DND-41 (cell line): ENCODE results near the gene FKBP8.
A peak's percentile ranks its signal among the peaks of the same experiment; 100 is the strongest.

Experiments
- ATAC-seq: fragments of 200-7000 bp; cut with Tn5 transposase; 3 replicates; pipeline ENCODE4 v1.9.1; 2021; ENCODE audit warnings: low read depth; ENCODE audit not compliant: insufficient read depth
- DNase-seq: peaks from one replicate; pipeline ENCODE4 v3.0.0-alpha.2; 2020
- H2AFZ ChIP-seq: 2 replicates; pipeline ENCODE4 v1.6.0; 2012; ENCODE audit warnings: low read depth, low read length
- H3K27ac ChIP-seq: 2 replicates; pipeline ENCODE4 v1.5.1; 2012; ENCODE audit warnings: low read length, inconsistent platforms
- H3K27me3 ChIP-seq: fragments of 200-600 bp; sonication (generic); 2 replicates; pipeline ENCODE4 v1.6.0; 2012; ENCODE audit warnings: low read length, mild to moderate bottlenecking, inconsistent platforms; ENCODE audit not compliant: insufficient read depth, poor library complexity
- H3K36me3 ChIP-seq: 2 replicates; pipeline ENCODE4 v1.5.1; 2012; ENCODE audit warnings: low read length, inconsistent platforms; ENCODE audit not compliant: insufficient read depth
- H3K4me1 ChIP-seq: 2 replicates; pipeline ENCODE4 v1.5.1; 2012; ENCODE audit warnings: mild to moderate bottlenecking, low read length; ENCODE audit not compliant: insufficient read depth
- H3K4me2 ChIP-seq: 2 replicates; pipeline ENCODE4 v1.6.0; 2012; ENCODE audit warnings: mild to moderate bottlenecking, moderate library complexity, low read length, inconsistent platforms; ENCODE audit not compliant: insufficient read depth
- H3K4me3 ChIP-seq, 2 experiments: fragments of 200-600 bp in 1 of 2; shearing (Covaris generic) in 1 of 2; 2 replicates each; pipeline ENCODE4 v1.5.1; 2012 to 2016; ENCODE audit warnings: inconsistent platforms in 2 of 2, low read length in 2 of 2, mild to moderate bottlenecking in 2 of 2, low read depth in 1 of 2, moderate library complexity in 1 of 2
- H3K79me2 ChIP-seq: 2 replicates; pipeline ENCODE4 v1.6.0; 2012; ENCODE audit warnings: low read length, inconsistent platforms; ENCODE audit not compliant: insufficient read depth
- H3K9ac ChIP-seq: 2 replicates; pipeline ENCODE4 v1.6.0; 2012; ENCODE audit warnings: low read depth, mild to moderate bottlenecking, inconsistent platforms, low read length, moderate library complexity
- H3K9me3 ChIP-seq: 2 replicates; pipeline ENCODE4 v1.5.1; 2012; ENCODE audit warnings: low read length, moderate library complexity, mild to moderate bottlenecking, inconsistent platforms; ENCODE audit not compliant: insufficient read depth, severe bottlenecking
- H4K20me1 ChIP-seq: 2 replicates; pipeline ENCODE4 v1.6.0; 2012; ENCODE audit warnings: low read length; ENCODE audit not compliant: insufficient read depth
- CTCF ChIP-seq: IDR thresholded peaks from 2 replicates; pipeline ENCODE4 v1.5.1; 2012; ENCODE audit warnings: borderline replicate concordance, low read length, moderate library complexity, mild to moderate bottlenecking; ENCODE audit not compliant: poor library complexity, severe bottlenecking; ENCODE audit errors: extremely low read depth
- EZH2 ChIP-seq: IDR thresholded peaks from 3 replicates; pipeline ENCODE4 v1.6.1; 2012; ENCODE audit warnings: borderline replicate concordance, low read depth, mild to moderate bottlenecking, moderate library complexity, low read length, inconsistent platforms; ENCODE audit not compliant: severe bottlenecking

The FKBP8 gene

GRCh38 chr19:18519962-18520847 is 23.2 kb downstream of the FKBP8 start:
- peaks cover 66% of the 10 kb centered on the region for H3K79me2 ChIP-seq
- H3K4me2 ChIP-seq: peak overlapping the region; percentile 97
- ATAC-seq: no peak
- H3K4me3 ChIP-seq: peak overlapping the region; percentile 74 to 85
- peak overlapping the region; percentile 77 for H3K27ac ChIP-seq
- no peaks in the 10 kb centered on the region; the same call in 1 of the 2 replicates for H3K36me3 ChIP-seq
- H4K20me1 ChIP-seq: peaks cover 38% of the 10 kb centered on the region
- no peaks in the 10 kb centered on the region for H3K27me3 ChIP-seq
- H3K9ac ChIP-seq: peak overlapping the region; percentile 83
- H3K4me1 ChIP-seq: peaks cover 24% of the 10 kb centered on the region
- peak overlapping the region; percentile 77 for H2AFZ ChIP-seq
- DNase-seq: peak; percentile 67
- TF ChIP-seq EZH2 (no peak), CTCF (peak; percentile 84)
- no peaks in the 10 kb centered on the region for H3K9me3 ChIP-seq

GRCh38 chr19:18518639-18519038 is 24.7 kb downstream of the FKBP8 start:
- Histone ChIP-seq H3K36me3 (no peaks in the 10 kb centered on the region; the same call in 1 of the 2 replicates), H3K9me3 (no peaks in the 10 kb centered on the region), H3K9ac (no peak overlapping the region), H3K4me1 (peaks cover 24% of the 10 kb centered on the region), H3K4me3 (no peak overlapping the region), H2AFZ (no peak overlapping the region), H3K4me2 (no peak overlapping the region), H3K27ac (no peak overlapping the region), H3K79me2 (peaks cover 79% of the 10 kb centered on the region), H3K27me3 (no peaks in the 10 kb centered on the region), H4K20me1 (peaks cover 45% of the 10 kb centered on the region)
- TF ChIP-seq CTCF (no peak), EZH2 (no peak)
- ATAC-seq: no peak
- DNase-seq: no peak

GRCh38 chr19:18517606-18518005 is 25.8 kb downstream of the FKBP8 start:
- Histone ChIP-seq H3K4me3 (no peak overlapping the region), H3K9me3 (no peaks in the 10 kb centered on the region), H3K79me2 (peaks cover 87% of the 10 kb centered on the region), H3K4me1 (peaks cover 18% of the 10 kb centered on the region), H3K9ac (no peak overlapping the region), H4K20me1 (peaks cover 53% of the 10 kb centered on the region), H2AFZ (no peak overlapping the region), H3K36me3 (no peaks in the 10 kb centered on the region; the same call in 1 of the 2 replicates), H3K4me2 (no peak overlapping the region), H3K27me3 (no peaks in the 10 kb centered on the region), H3K27ac (no peak overlapping the region)
- no peak for DNase-seq
- TF ChIP-seq EZH2 (no peak), CTCF (no peak)
- ATAC-seq: no peak
